Measurements from ENCODE around the gene MMS22L. TPM values are rescaled to one million over a fixed set of nuclear protein-coding genes. Genes with fewer than 3 reads are reported as not detected.

MMS22L gene
- total RNA-seq, 1 donor from 2014 or later: 8.5 TPM

DNA sequence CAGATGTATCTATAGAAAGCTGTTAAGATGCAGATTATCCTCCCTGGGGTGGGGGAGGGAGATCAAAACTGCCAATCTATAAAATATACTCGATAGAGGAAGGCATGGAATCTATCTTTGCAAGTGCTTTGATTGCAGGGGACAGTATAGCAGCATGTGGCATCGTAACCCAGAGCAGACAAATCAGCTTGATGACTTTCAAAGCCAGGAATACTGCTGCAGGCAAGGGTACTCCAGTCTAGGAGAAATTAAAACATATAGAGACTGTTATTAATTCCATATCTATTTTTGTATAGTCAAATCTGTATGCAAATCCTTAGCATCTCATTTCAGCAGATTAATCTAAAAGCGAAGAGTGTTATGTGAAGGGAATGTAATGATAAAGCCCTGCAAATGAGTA lies 159.4 kb downstream of the MMS22L start:
- H3K27ac Mint-ChIP-seq (ENCODE audit: unreplicated experiment): no peak overlapping the region
- peaks cover 10% of the 10 kb centered on the region for H3K9me3 Mint-ChIP-seq (ENCODE audit: unreplicated experiment)
- TF ChIP-seq CTCF (IDR thresholded peaks at IDR 0.05): no peak
- DNase-seq (ENCODE audit: extremely low spot score, unreplicated experiment): no peak
- no peaks in the 10 kb centered on the region for H3K4me1 Mint-ChIP-seq (ENCODE audit: unreplicated experiment)
- H3K36me3 Mint-ChIP-seq (ENCODE audit: unreplicated experiment): no peaks in the 10 kb centered on the region
- H3K4me3 Mint-ChIP-seq (ENCODE audit: unreplicated experiment): no peak overlapping the region
- H3K27me3 Mint-ChIP-seq (ENCODE audit: unreplicated experiment): peaks cover 39% of the 10 kb centered on the region

DNA sequence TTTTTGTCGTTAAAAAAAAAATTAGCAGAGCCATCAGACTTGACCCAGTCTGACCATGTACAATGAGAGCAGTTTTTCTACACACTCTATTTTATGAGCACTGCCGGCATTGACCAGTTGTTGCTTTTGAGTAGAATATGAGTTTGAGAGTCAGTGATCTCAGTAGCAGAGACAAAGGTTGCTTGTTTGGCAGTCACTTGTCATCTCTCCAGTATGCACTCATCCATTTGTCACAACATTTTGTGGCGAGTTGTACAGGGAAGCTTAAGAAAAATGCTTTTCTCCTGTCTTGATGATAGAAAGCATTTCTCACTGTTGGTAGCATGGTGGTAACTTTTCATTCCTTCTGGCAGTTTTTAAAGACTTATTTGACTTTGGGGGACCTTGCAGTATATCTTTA lies 159.9 kb downstream of the MMS22L start:
- no peak overlapping the region for H3K27ac Mint-ChIP-seq (ENCODE audit: unreplicated experiment)
- DNase-seq (ENCODE audit: extremely low spot score, unreplicated experiment): no peak
- peaks cover 10% of the 10 kb centered on the region for H3K9me3 Mint-ChIP-seq (ENCODE audit: unreplicated experiment)
- no peak for TF ChIP-seq CTCF (IDR thresholded peaks at IDR 0.05)
- no peaks in the 10 kb centered on the region for H3K4me1 Mint-ChIP-seq (ENCODE audit: unreplicated experiment)
- no peaks in the 10 kb centered on the region for H3K36me3 Mint-ChIP-seq (ENCODE audit: unreplicated experiment)
- no peak overlapping the region for H3K4me3 Mint-ChIP-seq (ENCODE audit: unreplicated experiment)
- H3K27me3 Mint-ChIP-seq (ENCODE audit: unreplicated experiment): peaks cover 39% of the 10 kb centered on the region

- Mint-ChIP-seq H3K27ac (ENCODE audit: unreplicated experiment) (no peak overlapping the region), H3K27me3 (ENCODE audit: unreplicated experiment) (peaks cover 34% of the 10 kb centered on the region), H3K4me3 (ENCODE audit: unreplicated experiment) (no peak overlapping the region), H3K36me3 (ENCODE audit: unreplicated experiment) (no peaks in the 10 kb centered on the region), H3K4me1 (ENCODE audit: unreplicated experiment) (no peaks in the 10 kb centered on the region), H3K9me3 (ENCODE audit: unreplicated experiment) (peaks cover 10% of the 10 kb centered on the region)
- DNase-seq (ENCODE audit: extremely low spot score, unreplicated experiment): no peak
- TF ChIP-seq CTCF (IDR thresholded peaks at IDR 0.05): no peak
Measured at GRCh38 chr6:97120511-97120910, 162.5 kb downstream of the MMS22L start.

GRCh38 chr6:97114645-97115044 lies 168.4 kb downstream of the MMS22L start:
- DNase-seq (ENCODE audit: extremely low spot score, unreplicated experiment): no peak
- H3K27ac Mint-ChIP-seq (ENCODE audit: unreplicated experiment): no peak overlapping the region
- no peaks in the 10 kb centered on the region for H3K4me1 Mint-ChIP-seq (ENCODE audit: unreplicated experiment)
- H3K27me3 Mint-ChIP-seq (ENCODE audit: unreplicated experiment): peaks cover 9% of the 10 kb centered on the region
- no peak overlapping the region for H3K4me3 Mint-ChIP-seq (ENCODE audit: unreplicated experiment)
- no peak for TF ChIP-seq CTCF (IDR thresholded peaks at IDR 0.05)
- peaks cover 11% of the 10 kb centered on the region for H3K9me3 Mint-ChIP-seq (ENCODE audit: unreplicated experiment)
- no peaks in the 10 kb centered on the region for H3K36me3 Mint-ChIP-seq (ENCODE audit: unreplicated experiment)

GRCh38 chr6:97113170-97113569 lies 169.8 kb downstream of the MMS22L start:
- no peak for DNase-seq (ENCODE audit: extremely low spot score, unreplicated experiment)
- Mint-ChIP-seq H3K9me3 (ENCODE audit: unreplicated experiment) (peaks cover 11% of the 10 kb centered on the region), H3K27me3 (ENCODE audit: unreplicated experiment) (peaks cover 7% of the 10 kb centered on the region), H3K4me3 (ENCODE audit: unreplicated experiment) (no peak overlapping the region), H3K4me1 (ENCODE audit: unreplicated experiment) (no peaks in the 10 kb centered on the region), H3K36me3 (ENCODE audit: unreplicated experiment) (no peaks in the 10 kb centered on the region), H3K27ac (ENCODE audit: unreplicated experiment) (no peak overlapping the region)
- TF ChIP-seq CTCF (IDR thresholded peaks at IDR 0.05): no peak

All from osteocyte (in vitro differentiated cells).